Lower leg skin (tissue), 3 donors: ENCODE measurements around the gene C12orf54.

Experiments used
- POLR2A ChIP-seq, 2 donors: fragments of 450-650 bp; IDR thresholded peaks; one replicate each; pipeline ENCODE4 v1.6.1; 2016 to 2017; ENCODE audit warnings: antibody characterized with exemption in 2 of 2, mild to moderate bottlenecking in 1 of 2, moderate library complexity in 1 of 2
- TF ChIP-seq, protein P1 (sequence below), 3 donors: fragments of 450-650 bp; IDR thresholded peaks; one replicate each; pipeline ENCODE4 v1.5.1; 2016; ENCODE audit warnings: antibody characterized with exemption in 3 of 3, mild to moderate bottlenecking in 3 of 3, moderate library complexity in 2 of 3

DNA sequence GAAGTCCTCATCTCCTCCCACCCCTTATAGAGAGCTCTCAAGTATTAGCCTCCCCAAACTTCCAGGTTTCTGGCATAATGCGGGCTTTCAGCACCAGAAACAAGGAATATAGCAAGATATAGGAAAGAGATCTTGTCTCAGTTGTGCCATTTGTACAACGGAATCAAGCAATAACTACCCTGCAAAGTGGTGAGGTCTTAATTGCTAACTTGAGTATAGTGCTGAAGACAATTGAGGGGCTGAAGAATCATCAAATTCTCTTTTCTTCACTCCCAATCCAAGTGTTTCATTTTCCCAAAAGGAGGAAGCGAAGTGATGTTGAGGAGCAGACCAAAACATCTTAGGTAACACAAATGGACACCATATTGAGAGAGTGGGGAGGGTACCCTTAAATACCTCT lies 36.8 kb upstream of the C12orf54 start:
- TF ChIP-seq, protein P1, sequence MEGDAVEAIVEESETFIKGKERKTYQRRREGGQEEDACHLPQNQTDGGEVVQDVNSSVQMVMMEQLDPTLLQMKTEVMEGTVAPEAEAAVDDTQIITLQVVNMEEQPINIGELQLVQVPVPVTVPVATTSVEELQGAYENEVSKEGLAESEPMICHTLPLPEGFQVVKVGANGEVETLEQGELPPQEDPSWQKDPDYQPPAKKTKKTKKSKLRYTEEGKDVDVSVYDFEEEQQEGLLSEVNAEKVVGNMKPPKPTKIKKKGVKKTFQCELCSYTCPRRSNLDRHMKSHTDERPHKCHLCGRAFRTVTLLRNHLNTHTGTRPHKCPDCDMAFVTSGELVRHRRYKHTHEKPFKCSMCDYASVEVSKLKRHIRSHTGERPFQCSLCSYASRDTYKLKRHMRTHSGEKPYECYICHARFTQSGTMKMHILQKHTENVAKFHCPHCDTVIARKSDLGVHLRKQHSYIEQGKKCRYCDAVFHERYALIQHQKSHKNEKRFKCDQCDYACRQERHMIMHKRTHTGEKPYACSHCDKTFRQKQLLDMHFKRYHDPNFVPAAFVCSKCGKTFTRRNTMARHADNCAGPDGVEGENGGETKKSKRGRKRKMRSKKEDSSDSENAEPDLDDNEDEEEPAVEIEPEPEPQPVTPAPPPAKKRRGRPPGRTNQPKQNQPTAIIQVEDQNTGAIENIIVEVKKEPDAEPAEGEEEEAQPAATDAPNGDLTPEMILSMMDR (IDR thresholded peaks at IDR 0.05), result no peak
- no peak for TF ChIP-seq POLR2A (IDR thresholded peaks at IDR 0.05)
